Activated CD4-positive, CD25-positive, alpha-beta regulatory T cell treated with anti-CD3 and anti-CD28 coated beads, Interleukin-2, amount 50 U/mL, for 24 hours (primary cell): ENCODE data around the gene NOSTRIN.

Source experiments
- ATAC-seq, 2 donors: fragments of 150-1000 bp; cut with Tn5 transposase; one replicate each; pipeline ENCODE4 v1.10.0; 2021; ENCODE audit warnings: mild to moderate bottlenecking in 1 of 2, moderate library complexity in 1 of 2

NOSTRIN gene

DNA sequence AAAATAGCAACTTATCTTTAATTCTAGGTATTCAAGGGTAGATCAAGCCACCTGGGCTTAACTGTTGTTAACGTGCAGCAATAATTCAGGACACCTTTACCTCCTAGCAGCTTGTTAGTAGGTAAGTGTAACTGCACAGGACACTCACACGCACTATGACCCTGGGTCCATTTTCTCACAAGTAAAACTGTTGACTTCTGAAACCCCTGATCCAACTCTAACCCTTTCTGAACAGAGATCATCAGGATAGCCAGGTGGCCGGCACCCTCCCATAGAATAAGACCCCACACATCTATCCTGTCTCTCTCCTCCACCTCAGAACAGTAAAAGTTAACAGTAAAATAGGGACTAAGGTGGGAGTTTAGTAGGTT, 87.2 kb downstream of the NOSTRIN start:
- no peak for ATAC-seq

DNA sequence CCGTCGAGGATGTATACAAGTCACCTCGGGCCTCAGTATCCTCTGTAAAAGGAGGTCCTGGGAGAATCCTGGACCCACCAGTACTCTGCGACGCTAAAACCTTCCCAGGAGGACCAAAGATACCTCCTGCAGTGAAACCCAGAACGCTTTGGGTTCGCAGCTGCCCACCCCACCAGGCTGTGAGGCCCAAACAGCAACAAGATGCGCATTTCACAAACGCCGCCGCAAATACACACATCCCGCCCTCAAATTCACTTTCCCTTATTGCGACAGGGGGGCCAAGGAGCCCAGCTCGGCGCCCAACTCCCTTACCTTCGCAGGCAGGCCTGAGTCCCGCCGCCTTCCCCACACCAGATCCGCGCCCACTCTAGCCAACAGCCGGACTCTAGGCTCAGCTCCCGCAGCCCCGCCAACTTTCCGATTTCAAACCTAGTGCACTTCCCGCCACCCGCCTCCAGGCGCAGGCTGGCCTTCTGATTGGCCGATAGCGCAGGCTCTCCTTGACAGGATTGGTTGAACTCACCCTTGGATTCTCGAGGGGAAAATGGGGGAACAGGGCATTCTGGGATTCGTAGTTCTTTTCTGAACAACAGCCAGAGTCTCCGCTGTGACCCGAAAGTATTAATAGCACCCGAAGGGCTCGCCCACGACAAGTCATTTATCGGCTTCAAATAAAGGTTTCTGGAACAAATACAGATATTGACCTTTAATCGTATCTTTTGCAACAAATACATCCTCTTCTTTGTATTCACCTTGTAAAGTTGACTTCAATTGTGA, 87.8 kb downstream of the NOSTRIN start, which contains the start of gene SPC25:
Gene SPC25, minus strand, starts transcription at position 425 of the 777 bp plus-strand sequence. CDS start 911 bp downstream, outside the sequence.
- ATAC-seq: peak; percentile 97 to 99

DNA sequence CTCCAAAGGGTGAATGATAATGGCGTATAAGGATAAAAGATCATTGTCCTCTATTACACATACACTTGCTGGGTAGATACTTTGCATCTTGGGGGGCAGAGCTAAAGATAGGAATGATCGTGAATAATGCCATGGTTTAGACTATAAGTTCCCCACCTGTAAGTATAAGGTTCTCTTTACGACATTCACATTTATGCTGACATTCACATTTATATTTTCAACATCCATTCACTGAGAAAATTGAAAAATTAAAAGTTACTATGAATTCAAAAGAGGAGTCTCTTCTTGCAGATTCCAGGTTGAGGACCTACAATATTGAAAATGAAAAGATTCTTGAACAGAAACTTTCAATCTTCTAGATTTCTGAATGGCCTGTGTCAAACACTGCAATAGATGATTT, 89.9 kb downstream of the NOSTRIN start:
- ATAC-seq: no peak

DNA sequence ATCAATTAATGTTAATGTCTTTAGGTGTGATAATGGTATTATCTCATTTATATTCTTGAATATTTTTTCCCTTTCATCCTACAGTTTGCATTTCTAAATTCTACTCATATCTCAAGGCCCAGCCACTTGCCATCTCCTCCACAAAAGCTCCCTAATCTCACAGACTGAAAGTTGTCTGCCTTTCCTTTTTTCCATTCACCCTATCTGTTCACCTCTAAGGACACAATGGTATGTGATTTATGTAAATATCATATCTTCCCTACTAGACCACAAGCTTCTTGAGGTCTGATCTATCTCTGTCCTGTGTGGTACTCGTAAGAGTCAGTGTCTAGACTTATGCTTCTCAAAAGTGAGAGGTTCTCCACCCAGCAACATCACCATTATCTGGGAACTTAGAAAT, 91.7 kb downstream of the NOSTRIN start:
- no peak for ATAC-seq

DNA sequence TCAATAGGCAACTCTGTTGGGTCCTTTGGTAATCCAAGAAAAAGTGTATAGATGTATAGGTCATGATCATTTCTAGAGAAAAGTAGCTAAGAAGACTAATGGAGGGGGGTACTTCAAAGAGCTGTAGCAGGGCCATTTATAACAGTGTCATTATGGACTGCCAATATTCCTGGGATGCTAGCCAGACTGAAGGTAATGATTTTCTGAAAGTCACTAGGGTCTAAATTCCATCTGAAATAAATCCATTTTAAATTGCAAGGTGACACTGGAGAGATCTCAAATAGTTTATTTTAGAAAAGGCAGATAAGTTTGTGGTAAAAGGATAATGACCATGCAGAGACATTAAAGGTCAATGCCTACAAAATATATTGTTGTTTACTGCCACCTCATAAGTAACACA, 92.3 kb downstream of the NOSTRIN start:
- ATAC-seq: no peak

DNA sequence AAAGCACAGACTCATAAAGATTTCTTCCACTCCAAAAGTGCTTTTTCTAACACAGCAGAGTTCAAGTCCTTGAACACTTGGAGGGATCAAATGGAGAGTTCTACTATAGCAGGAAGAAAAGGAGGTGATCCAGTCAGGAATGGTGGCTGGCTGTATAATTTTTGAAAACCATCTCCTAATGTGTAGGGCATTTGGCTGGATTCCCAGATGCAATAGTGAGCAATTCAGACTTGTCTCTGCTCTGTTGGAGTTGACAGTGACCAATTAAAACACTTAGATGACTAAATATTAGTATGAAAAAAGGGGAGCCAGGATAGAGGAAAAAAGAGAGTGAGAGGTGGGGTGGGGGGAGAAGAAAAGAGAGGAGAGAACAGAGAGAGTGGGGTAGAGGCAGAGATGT, 93.3 kb downstream of the NOSTRIN start:
- ATAC-seq: no peak

DNA sequence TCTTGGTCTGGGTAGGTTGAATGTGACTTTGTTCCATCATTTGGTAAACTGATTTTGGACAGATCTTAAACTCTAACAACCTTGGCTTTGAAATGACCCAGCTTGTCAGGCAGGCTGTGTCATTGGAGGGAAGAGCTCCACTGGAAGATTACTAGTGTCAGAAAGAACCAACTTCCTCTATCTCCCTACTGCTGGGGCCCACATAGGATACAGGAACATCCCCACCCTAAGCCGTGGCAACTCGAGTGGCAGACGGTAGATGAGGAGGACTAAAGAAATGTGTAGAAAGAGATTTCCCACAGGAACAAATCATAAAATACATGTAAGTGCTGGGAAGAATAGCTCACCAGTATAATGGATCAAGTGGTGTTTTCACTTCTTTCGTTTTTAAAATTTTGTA, 94.3 kb downstream of the NOSTRIN start:
- ATAC-seq: no peak

DNA sequence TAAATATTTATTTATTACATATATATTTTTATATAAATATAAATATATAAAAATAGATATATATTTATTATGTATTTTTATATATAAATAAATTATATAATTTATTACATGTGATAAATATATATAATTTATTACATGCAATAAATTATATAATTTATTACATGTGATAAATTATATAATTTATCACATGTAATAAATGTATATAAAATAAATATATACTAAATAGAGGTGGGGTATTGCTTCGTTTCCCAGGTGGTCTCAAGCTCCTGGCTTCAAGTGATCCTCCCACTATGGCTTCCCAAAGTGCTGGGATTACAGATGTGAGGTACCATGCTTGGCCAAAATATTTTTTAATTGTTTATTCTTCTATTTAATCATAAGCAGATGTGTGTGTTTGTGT, 95.0 kb downstream of the NOSTRIN start:
- no peak for ATAC-seq

DNA sequence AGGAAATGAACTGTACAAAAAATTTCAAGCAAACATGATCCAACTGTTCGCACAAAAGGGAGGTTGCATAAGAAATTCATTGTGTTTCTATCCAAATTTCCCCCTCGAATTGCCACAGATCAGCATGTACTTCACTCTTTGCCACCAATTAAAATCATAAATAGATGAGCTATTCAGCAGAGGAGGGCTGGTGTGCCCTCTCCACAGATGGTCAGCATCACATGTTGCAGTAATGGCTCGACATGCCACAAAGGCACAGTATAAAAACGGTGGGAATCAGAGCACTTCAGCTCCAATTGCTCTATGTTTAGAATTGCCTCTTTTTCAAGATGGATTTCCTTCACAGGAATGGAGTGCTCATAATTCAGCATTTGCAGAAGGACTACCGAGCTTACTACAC, 98.6 kb downstream of the NOSTRIN start, which contains the start of gene G6PC2:
Gene G6PC2, plus strand, starts transcription at position 289 of the 400 bp plus-strand sequence. Its CDS starts 41 bp downstream, at position 330.
- no peak for ATAC-seq

DNA sequence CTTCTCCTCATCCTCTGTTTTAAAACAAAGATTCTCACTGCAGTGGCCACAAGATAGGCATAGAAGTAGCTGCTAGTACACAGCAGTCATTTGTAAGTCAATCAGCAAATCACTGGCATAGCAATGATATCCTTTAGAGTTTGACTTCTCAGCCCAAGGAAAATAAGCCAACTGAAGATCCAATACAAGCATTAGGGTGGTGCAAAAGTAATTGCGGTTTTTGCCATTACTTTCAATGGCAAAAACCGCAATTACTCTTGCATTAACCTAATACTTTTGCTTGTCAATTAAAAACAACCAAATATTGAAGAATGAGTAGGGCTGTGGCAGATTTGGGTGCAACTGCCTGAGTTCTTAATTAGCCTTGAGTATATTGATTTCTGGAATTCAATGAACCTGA, 101.5 kb downstream of the NOSTRIN start:
- ATAC-seq: no peak

DNA sequence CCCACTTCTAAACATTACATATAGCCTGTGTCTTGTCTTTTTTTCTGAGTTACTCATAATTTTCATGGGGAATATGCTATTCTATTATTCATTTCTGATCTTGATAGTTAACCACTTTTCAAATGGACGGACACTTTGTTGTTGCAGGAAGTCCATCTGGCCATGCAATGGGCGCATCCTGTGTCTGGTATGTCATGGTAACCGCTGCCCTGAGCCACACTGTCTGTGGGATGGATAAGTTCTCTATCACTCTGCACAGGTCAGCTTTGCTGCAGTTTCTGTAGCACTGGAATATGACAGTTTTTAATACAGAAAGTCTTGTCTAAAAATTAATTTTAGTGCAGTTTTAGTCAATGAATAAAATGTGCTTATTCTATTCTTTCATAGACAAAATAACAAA, 101.9 kb downstream of the NOSTRIN start:
- ATAC-seq: no peak

DNA sequence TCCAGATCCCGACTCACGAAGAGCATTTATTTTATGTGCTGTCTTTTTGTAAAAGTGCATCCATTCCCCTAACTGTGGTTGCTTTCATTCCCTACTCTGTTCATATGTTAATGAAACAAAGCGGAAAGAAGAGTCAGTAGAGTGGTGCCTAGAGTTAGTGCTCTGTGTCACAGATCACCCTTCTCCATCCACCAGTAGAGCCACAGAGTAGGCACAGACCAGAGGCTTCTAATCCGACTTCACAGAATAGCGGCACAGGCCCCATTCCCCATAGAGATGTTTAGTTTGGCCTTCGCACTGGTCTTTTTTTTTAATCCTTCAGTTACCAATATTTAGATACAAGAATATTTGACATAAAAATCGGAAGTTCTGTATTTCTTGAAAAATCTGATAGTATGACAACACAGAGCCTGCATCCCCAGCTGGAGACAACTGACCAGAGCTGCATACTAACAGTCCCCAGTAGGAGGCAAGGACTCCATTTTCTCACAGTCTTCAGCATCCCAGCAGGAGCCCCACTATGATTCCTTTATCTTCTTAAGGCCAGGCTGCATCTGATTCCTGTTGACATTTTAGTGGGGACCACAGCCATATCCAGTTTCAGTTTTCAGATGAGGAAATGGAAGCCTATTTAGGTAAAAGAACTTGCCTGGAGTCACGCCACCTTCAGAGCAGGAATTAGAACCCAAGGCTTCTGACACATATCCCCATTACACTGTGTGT, 105.7 kb downstream of the NOSTRIN start:
- ATAC-seq: no peak

DNA sequence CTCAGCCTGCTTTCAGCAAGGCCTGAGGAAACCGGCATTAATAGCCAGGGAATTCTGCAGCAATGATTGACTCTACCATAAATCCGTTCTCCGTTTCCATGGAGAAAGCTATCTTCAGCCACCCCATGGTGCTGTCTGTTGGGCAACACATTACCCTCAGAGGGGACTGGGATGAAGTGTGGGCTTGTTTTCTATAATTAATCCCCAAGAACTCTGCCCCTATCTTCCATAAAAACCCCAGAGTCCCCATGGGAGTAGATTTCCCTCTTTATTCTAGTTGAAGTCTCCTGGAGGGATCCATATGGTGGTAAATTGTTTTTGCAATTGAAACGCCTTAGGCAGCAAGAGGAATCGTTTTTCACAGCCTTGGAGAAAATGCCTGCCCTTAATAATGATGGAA, 107.9 kb downstream of the NOSTRIN start:
- no peak for ATAC-seq

DNA sequence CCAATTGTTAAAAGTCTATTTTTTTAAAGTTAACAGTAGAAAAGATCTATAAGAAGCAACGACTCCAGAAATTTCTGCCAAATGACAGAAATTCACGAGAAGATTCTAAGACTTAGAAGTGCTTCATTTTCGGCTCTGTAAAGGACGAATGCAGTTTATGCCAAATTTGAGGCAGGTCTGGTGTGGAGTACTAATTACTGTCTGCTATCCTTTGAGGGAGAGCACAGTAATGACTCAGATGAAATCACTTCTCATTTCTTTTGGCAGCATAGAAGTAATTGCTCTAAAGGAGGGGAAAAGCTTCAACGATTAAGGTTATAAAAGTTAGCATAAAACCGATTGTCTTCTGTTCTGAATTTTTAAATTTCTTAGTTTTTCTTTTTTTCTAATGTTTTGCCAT, 110.0 kb downstream of the NOSTRIN start:
- ATAC-seq: no peak

DNA sequence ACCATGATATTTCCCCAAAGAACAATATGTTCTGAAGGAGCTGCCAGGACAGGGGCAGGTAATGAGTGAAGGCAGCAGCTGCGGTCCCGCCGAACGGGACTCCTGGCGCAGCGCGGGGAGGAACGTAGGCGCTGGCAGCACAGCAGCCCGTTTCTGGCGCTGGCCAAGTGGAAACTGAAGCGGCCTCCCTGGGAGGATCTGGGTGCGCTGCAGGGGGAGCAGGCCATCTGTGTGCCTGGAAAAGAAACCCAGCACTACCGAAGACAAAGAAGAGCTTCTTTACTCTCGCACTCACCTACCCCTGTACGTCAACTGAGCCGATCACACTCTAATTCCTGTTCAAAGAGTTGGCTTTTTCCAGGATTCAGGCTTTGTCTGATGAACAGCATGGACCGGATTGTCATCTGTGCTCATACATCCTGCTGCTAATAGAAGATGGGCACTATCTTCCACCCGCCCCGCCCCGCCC, 110.5 kb downstream of the NOSTRIN start:
- no peak for ATAC-seq

DNA sequence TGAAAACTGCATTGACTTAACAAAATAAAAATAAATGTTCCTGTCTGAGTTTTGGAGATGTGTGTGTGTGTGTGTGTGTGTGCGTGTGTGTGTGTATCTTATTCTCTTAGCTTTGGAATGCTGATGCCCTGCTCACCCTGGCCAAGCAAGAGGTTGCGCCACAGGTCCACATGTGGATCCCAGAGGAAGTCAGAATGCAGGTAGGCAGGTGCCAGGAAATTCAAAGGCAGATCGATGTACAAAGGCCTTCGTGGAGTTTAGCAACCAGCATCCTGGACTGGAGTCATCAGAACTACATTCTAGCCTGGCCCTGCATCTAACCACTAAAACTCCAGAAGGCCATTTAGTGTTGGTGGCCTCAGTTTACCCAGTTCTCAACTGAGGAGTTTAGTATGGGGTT, 111.1 kb downstream of the NOSTRIN start:
- ATAC-seq: no peak
